GM23338 (cell line): ENCODE results near the gene ATG4B. TPM values are rescaled to one million over a fixed set of nuclear protein-coding genes. Genes with fewer than 3 reads are reported as not detected.

Experiments used
- ATAC-seq: fragments of 200-7000 bp; cut with Tn5 transposase; 3 replicates; pipeline ENCODE4 v1.9.1; 2020
- DNase-seq: peaks from one replicate; pipeline ENCODE4 v3.0.0-alpha.2; 2015; ENCODE audit warnings: low spot score
- H2AFZ ChIP-seq: fragments of 200-600 bp; sonication (generic); 2 replicates; pipeline ENCODE4 v1.8.0; 2016; ENCODE audit warnings: antibody characterized with exemption, mild to moderate bottlenecking, moderate library complexity
- H3F3A ChIP-seq: fragments of 200-600 bp; sonication (generic); replicated peaks from 2 replicates; pipeline ENCODE4 v1.8.0; 2017; ENCODE audit warnings: antibody characterized with exemption, mixed run types, low read depth
- H3K27ac ChIP-seq: fragments of 200-600 bp; sonication (generic); 2 replicates; pipeline ENCODE4 v1.6.1; 2016; ENCODE audit warnings: low read depth
- H3K27me3 ChIP-seq: fragments of 200-600 bp; sonication (generic); 2 replicates; pipeline ENCODE4 v1.8.0; 2016; ENCODE audit warnings: mild to moderate bottlenecking, mixed run types, moderate library complexity; ENCODE audit not compliant: insufficient read depth
- H3K36me3 ChIP-seq: fragments of 200-600 bp; sonication (generic); 2 replicates; pipeline ENCODE4 v1.8.0; 2016; ENCODE audit warnings: mild to moderate bottlenecking; ENCODE audit not compliant: insufficient read depth
- H3K4me1 ChIP-seq: fragments of 200-600 bp; sonication (generic); 2 replicates; pipeline ENCODE4 v1.8.0; 2016; ENCODE audit warnings: mild to moderate bottlenecking, moderate library complexity; ENCODE audit not compliant: insufficient read depth
- H3K4me2 ChIP-seq: fragments of 200-600 bp; sonication (generic); 2 replicates; pipeline ENCODE4 v1.7.1; 2017; ENCODE audit warnings: mixed run types
- H3K4me3 ChIP-seq: fragments of 200-600 bp; sonication (generic); 2 replicates; pipeline ENCODE4 v1.6.1; 2016; ENCODE audit warnings: mixed run types
- H3K79me2 ChIP-seq: fragments of 200-600 bp; sonication (generic); replicated peaks from 2 replicates; pipeline ENCODE4 v1.8.0; 2017; ENCODE audit warnings: mild to moderate bottlenecking; ENCODE audit not compliant: insufficient read depth
- H3K9me2 ChIP-seq: fragments of 200-600 bp; sonication (generic); 2 replicates; pipeline ENCODE4 v1.8.0; 2017; ENCODE audit not compliant: insufficient read depth
- H4K20me1 ChIP-seq: fragments of 200-600 bp; sonication (generic); replicated peaks from 2 replicates; pipeline ENCODE4 v1.8.0; 2017; ENCODE audit warnings: mild to moderate bottlenecking; ENCODE audit not compliant: insufficient read depth
- H3K27ac Mint-ChIP-seq: 2 replicates; pipeline ENCODE4 v1.8.0; 2020; ENCODE audit warnings: inconsistent platforms, mild to moderate bottlenecking, moderate library complexity, mixed read lengths
- H3K27me3 Mint-ChIP-seq: 3 replicates; pipeline ENCODE4 v1.8.0; 2022; ENCODE audit warnings: low read depth, mild to moderate bottlenecking, moderate library complexity, mixed read lengths, inconsistent platforms; ENCODE audit not compliant: insufficient read depth, poor library complexity
- H3K36me3 Mint-ChIP-seq: 3 replicates; pipeline ENCODE4 v1.8.0; 2021; ENCODE audit warnings: low read depth, mild to moderate bottlenecking, inconsistent platforms, moderate library complexity, mixed read lengths
- H3K4me1 Mint-ChIP-seq: 3 replicates; pipeline ENCODE4 v1.8.0; 2020; ENCODE audit warnings: mild to moderate bottlenecking, inconsistent platforms, mixed read lengths
- H3K4me3 Mint-ChIP-seq: 3 replicates; pipeline ENCODE4 v1.8.0; 2021; ENCODE audit warnings: moderate library complexity, mild to moderate bottlenecking, inconsistent platforms, mixed read lengths
- H3K9me3 Mint-ChIP-seq: 3 replicates; pipeline ENCODE4 v1.8.0; 2020; ENCODE audit warnings: moderate library complexity, mild to moderate bottlenecking, inconsistent platforms, mixed read lengths
- EZH2 ChIP-seq: fragments of 200-600 bp; sonication (generic); IDR thresholded peaks from one replicate; pipeline ENCODE4 v1.8.0; 2017; ENCODE audit warnings: antibody characterized with exemption, mild to moderate bottlenecking, low read depth; ENCODE audit not compliant: unreplicated experiment
- EZH2phosphoT487 ChIP-seq: fragments of 200-600 bp; sonication (generic); IDR thresholded peaks from one replicate; pipeline ENCODE4 v1.8.1; 2018; ENCODE audit warnings: antibody characterized with exemption; ENCODE audit not compliant: unreplicated experiment
- JUNB ChIP-seq: IDR thresholded peaks from one replicate; pipeline ENCODE4 v1.6.1; 2016; ENCODE audit warnings: antibody characterized with exemption; ENCODE audit not compliant: unreplicated experiment
- NANOG ChIP-seq: IDR thresholded peaks from 2 replicates; pipeline ENCODE4 v1.6.1; 2016; ENCODE audit warnings: antibody characterized with exemption, borderline replicate concordance
- POLR2AphosphoS5 ChIP-seq: IDR thresholded peaks from 2 replicates; pipeline ENCODE4 v1.6.1; 2016; ENCODE audit warnings: antibody characterized with exemption, low read depth
- STAT1 ChIP-seq: IDR thresholded peaks from one replicate; pipeline ENCODE4 v1.6.1; 2016; ENCODE audit warnings: antibody characterized with exemption; ENCODE audit not compliant: unreplicated experiment
- ZNF114 ChIP-seq: fragments of 250-450 bp; sonication (Bioruptor Pico); IDR thresholded peaks from 2 replicates; pipeline ENCODE4 v1.5.0; 2020; ENCODE audit warnings: mild to moderate bottlenecking, moderate library complexity
- ZNF331 ChIP-seq: fragments of 250-450 bp; sonication (Bioruptor Pico); IDR thresholded peaks from 2 replicates; pipeline ENCODE4 v1.5.0; 2020; ENCODE audit warnings: low read depth, mild to moderate bottlenecking, moderate library complexity
- polyA plus RNA-seq: library from polyadenylated mRNA; unstranded; fragments of >200 nt; fragmentation: Nextera tagmentation; extraction: Ambion mirVana; gene quantifications from 2 replicates; pipeline ENCODE4 v1.2.1, GENCODE V29; 2016
- total RNA-seq: library from RNA; depleted of rRNA; stranded (reverse); fragments of >200 nt; shearing (Covaris generic); gene quantifications from 2 replicates; pipeline ENCODE4 v1.2.3, GENCODE V29; 2014
- TF ChIP-seq, protein P1 (sequence below): IDR thresholded peaks from one replicate; pipeline ENCODE4 v1.6.1; 2018; ENCODE audit warnings: antibody characterized with exemption; ENCODE audit not compliant: unreplicated experiment
- TF ChIP-seq, protein P2 (sequence below): IDR thresholded peaks from 2 replicates; pipeline ENCODE4 v1.6.1; 2016; ENCODE audit warnings: antibody characterized with exemption
- TF ChIP-seq, protein P3 (sequence below), 2 experiments: fragments of 200-600 bp in 1 of 2; sonication (generic) in 1 of 2; conservative IDR thresholded peaks; 2 replicates each; pipeline versions ENCODE4 v1.5.1 to v1.6.1; 2016 to 2017; ENCODE audit warnings: antibody characterized with exemption in 2 of 2, low read depth in 2 of 2, mild to moderate bottlenecking in 2 of 2, moderate library complexity in 1 of 2
- TF ChIP-seq, protein P4 (sequence below): fragments of 250-450 bp; sonication (Bioruptor Pico); IDR thresholded peaks from 2 replicates; pipeline ENCODE4 v1.5.0; 2020; ENCODE audit warnings: mild to moderate bottlenecking, moderate library complexity

Gene ATG4B
- total and polyA plus RNA-seq, 2 experiments from 2014 or later = 102 to 104 TPM

DNA sequence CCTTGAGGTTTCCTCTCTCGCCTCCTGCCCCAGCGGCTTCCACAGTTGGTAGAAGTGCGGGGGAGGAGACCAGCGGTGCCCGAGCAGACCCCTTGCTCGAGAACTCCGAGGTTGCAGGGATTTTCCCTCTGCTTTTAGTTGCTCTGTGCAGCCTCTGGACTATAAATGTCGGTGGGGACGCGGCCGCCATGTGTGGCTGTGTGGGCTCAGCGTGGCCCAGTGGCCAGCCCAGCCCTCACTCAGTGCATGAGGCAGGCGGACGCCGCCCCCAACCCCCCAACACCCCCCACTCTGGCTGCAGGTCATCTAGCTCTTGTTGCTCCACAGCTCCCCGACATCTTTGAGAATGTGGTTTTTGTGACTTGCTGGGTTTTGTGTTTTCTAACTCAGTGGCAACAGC lies 81.6 kb downstream of the ATG4B start (continued):
- TF ChIP-seq, protein P1, sequence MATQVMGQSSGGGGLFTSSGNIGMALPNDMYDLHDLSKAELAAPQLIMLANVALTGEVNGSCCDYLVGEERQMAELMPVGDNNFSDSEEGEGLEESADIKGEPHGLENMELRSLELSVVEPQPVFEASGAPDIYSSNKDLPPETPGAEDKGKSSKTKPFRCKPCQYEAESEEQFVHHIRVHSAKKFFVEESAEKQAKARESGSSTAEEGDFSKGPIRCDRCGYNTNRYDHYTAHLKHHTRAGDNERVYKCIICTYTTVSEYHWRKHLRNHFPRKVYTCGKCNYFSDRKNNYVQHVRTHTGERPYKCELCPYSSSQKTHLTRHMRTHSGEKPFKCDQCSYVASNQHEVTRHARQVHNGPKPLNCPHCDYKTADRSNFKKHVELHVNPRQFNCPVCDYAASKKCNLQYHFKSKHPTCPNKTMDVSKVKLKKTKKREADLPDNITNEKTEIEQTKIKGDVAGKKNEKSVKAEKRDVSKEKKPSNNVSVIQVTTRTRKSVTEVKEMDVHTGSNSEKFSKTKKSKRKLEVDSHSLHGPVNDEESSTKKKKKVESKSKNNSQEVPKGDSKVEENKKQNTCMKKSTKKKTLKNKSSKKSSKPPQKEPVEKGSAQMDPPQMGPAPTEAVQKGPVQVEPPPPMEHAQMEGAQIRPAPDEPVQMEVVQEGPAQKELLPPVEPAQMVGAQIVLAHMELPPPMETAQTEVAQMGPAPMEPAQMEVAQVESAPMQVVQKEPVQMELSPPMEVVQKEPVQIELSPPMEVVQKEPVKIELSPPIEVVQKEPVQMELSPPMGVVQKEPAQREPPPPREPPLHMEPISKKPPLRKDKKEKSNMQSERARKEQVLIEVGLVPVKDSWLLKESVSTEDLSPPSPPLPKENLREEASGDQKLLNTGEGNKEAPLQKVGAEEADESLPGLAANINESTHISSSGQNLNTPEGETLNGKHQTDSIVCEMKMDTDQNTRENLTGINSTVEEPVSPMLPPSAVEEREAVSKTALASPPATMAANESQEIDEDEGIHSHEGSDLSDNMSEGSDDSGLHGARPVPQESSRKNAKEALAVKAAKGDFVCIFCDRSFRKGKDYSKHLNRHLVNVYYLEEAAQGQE = no peak
- TF ChIP-seq, protein P2, sequence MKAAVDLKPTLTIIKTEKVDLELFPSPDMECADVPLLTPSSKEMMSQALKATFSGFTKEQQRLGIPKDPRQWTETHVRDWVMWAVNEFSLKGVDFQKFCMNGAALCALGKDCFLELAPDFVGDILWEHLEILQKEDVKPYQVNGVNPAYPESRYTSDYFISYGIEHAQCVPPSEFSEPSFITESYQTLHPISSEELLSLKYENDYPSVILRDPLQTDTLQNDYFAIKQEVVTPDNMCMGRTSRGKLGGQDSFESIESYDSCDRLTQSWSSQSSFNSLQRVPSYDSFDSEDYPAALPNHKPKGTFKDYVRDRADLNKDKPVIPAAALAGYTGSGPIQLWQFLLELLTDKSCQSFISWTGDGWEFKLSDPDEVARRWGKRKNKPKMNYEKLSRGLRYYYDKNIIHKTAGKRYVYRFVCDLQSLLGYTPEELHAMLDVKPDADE = no peak
- no peak for TF ChIP-seq STAT1

DNA sequence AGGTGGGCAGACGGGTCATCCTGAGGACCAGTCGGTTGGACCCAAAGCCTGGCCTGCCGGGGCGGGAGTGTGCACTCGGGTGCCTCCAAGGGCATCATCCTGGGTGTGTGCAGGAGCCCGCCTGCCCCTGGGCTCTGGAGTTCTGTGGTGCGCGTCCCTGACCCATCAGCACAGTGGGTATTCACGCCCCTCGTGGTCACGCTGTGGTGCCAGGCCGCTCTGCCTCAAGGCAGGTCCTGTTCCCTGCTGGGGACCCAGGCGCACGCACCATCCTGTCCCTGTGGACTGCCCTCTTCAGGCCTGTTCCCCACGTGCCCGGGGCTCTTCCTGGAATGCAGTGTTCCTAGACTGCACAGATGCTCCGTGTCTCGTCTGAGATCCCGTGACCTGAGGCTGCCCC lies 82.6 kb downstream of the ATG4B start:
- Histone ChIP-seq H3K4me1 (no peaks in the 10 kb centered on the region), H3K4me3 (no peak overlapping the region), H3K9me2 (no peaks in the 10 kb centered on the region), H3F3A (no peaks in the 10 kb centered on the region), H3K79me2 (no peaks in the 10 kb centered on the region; the same call in 1 of the 2 replicates), H3K36me3 (peaks cover 7% of the 10 kb centered on the region), H3K27me3 (no peaks in the 10 kb centered on the region), H4K20me1 (peaks cover 15% of the 10 kb centered on the region), H3K27ac (no peak overlapping the region), H2AFZ (no peak overlapping the region), H3K4me2 (no peak overlapping the region)
- no peak overlapping the region for H3K4me3 Mint-ChIP-seq
- no peak overlapping the region for H3K27ac Mint-ChIP-seq
- ATAC-seq (no peak), DNase-seq (no peak)
- H3K9me3 Mint-ChIP-seq = peaks cover 30% of the 10 kb centered on the region
- peaks cover 8% of the 10 kb centered on the region for H3K27me3 Mint-ChIP-seq
- no peaks in the 10 kb centered on the region for H3K4me1 Mint-ChIP-seq
- H3K36me3 Mint-ChIP-seq = peaks cover 77% of the 10 kb centered on the region
- TF ChIP-seq, protein P3, sequence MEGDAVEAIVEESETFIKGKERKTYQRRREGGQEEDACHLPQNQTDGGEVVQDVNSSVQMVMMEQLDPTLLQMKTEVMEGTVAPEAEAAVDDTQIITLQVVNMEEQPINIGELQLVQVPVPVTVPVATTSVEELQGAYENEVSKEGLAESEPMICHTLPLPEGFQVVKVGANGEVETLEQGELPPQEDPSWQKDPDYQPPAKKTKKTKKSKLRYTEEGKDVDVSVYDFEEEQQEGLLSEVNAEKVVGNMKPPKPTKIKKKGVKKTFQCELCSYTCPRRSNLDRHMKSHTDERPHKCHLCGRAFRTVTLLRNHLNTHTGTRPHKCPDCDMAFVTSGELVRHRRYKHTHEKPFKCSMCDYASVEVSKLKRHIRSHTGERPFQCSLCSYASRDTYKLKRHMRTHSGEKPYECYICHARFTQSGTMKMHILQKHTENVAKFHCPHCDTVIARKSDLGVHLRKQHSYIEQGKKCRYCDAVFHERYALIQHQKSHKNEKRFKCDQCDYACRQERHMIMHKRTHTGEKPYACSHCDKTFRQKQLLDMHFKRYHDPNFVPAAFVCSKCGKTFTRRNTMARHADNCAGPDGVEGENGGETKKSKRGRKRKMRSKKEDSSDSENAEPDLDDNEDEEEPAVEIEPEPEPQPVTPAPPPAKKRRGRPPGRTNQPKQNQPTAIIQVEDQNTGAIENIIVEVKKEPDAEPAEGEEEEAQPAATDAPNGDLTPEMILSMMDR (conservative IDR thresholded peaks at IDR 0.05; ENCODE audit: low read depth in 2 of 2) = no peak
- TF ChIP-seq POLR2AphosphoS5 (no peak), NANOG (no peak), EZH2phosphoT487 (no peak), EZH2 (no peak), ZNF114 (CRISPR knock-in tag) (no peak), ZNF331 (CRISPR knock-in tag) (no peak), JUNB (no peak)
- TF ChIP-seq, protein P4, sequence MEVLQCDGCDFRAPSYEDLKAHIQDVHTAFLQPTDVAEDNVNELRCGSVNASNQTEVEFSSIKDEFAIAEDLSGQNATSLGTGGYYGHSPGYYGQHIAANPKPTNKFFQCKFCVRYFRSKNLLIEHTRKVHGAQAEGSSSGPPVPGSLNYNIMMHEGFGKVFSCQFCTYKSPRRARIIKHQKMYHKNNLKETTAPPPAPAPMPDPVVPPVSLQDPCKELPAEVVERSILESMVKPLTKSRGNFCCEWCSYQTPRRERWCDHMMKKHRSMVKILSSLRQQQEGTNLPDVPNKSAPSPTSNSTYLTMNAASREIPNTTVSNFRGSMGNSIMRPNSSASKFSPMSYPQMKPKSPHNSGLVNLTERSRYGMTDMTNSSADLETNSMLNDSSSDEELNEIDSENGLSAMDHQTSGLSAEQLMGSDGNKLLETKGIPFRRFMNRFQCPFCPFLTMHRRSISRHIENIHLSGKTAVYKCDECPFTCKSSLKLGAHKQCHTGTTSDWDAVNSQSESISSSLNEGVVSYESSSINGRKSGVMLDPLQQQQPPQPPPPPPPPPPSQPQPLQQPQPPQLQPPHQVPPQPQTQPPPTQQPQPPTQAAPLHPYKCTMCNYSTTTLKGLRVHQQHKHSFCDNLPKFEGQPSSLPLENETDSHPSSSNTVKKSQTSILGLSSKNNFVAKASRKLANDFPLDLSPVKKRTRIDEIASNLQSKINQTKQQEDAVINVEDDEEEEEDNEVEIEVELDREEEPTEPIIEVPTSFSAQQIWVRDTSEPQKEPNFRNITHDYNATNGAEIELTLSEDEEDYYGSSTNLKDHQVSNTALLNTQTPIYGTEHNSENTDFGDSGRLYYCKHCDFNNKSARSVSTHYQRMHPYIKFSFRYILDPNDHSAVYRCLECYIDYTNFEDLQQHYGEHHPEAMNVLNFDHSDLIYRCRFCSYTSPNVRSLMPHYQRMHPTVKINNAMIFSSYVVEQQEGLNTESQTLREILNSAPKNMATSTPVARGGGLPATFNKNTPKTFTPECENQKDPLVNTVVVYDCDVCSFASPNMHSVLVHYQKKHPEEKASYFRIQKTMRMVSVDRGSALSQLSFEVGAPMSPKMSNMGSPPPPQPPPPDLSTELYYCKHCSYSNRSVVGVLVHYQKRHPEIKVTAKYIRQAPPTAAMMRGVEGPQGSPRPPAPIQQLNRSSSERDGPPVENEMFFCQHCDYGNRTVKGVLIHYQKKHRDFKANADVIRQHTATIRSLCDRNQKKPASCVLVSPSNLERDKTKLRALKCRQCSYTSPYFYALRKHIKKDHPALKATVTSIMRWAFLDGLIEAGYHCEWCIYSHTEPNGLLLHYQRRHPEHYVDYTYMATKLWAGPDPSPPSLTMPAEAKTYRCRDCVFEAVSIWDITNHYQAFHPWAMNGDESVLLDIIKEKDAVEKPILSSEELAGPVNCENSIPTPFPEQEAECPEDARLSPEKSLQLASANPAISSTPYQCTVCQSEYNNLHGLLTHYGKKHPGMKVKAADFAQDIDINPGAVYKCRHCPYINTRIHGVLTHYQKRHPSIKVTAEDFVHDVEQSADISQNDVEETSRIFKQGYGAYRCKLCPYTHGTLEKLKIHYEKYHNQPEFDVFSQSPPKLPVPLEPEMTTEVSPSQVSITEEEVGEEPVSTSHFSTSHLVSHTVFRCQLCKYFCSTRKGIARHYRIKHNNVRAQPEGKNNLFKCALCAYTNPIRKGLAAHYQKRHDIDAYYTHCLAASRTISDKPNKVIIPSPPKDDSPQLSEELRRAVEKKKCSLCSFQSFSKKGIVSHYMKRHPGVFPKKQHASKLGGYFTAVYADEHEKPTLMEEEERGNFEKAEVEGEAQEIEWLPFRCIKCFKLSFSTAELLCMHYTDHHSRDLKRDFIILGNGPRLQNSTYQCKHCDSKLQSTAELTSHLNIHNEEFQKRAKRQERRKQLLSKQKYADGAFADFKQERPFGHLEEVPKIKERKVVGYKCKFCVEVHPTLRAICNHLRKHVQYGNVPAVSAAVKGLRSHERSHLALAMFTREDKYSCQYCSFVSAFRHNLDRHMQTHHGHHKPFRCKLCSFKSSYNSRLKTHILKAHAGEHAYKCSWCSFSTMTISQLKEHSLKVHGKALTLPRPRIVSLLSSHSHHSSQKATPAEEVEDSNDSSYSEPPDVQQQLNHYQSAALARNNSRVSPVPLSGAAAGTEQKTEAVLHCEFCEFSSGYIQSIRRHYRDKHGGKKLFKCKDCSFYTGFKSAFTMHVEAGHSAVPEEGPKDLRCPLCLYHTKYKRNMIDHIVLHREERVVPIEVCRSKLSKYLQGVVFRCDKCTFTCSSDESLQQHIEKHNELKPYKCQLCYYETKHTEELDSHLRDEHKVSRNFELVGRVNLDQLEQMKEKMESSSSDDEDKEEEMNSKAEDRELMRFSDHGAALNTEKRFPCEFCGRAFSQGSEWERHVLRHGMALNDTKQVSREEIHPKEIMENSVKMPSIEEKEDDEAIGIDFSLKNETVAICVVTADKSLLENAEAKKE (CRISPR knock-in tag) = no peak
